Measurements from ENCODE around the gene KIF16B. TPM values are rescaled to one million over a fixed set of nuclear protein-coding genes. Genes with fewer than 3 reads are reported as not detected.

KIF16B gene
- total and polyA plus RNA-seq, 2 experiments from 2014 or later: 9.3 to 21.8 TPM

GRCh38 chr20:16265334-16265733 lies 307.9 kb downstream of the KIF16B start:
- peaks cover 7% of the 10 kb centered on the region for H3K4me1 ChIP-seq (ENCODE audit: insufficient read depth)
- TF ChIP-seq EZH2 (IDR thresholded peaks at IDR 0.05; ENCODE audit: borderline replicate concordance) (no peak), CTCF (IDR thresholded peaks at IDR 0.05; ENCODE audit: poor library complexity) (no peak), EZH2phosphoT487 (IDR thresholded peaks at IDR 0.05; ENCODE audit: low read depth, severe bottlenecking, unreplicated experiment) (no peak)
- H4K20me1 ChIP-seq (ENCODE audit: insufficient read depth, poor library complexity, severe bottlenecking): no peaks in the 10 kb centered on the region
- peaks cover 6% of the 10 kb centered on the region for H3K9me3 ChIP-seq (ENCODE audit: low read depth)
- H3K79me2 ChIP-seq: no peaks in the 10 kb centered on the region
- no peak overlapping the region for H2AFZ ChIP-seq
- no peak for DNase-seq (ENCODE audit: low spot score)
- H3K27ac ChIP-seq: no peak overlapping the region
- no peaks in the 10 kb centered on the region for H3K27me3 ChIP-seq
- WGBS (ENCODE audit: low lambda C conversion rate, missing lambda C conversion rate): 94% methylated on average over 5 of the region's 5 CpGs
- no peak overlapping the region for H3K4me3 ChIP-seq
- no peaks in the 10 kb centered on the region for H3K9me2 ChIP-seq (replicated peaks; ENCODE audit: insufficient read depth)
- H3K4me2 ChIP-seq: no peak overlapping the region
- H3K36me3 ChIP-seq (replicated peaks; ENCODE audit: insufficient read depth, low read depth): no peaks in the 10 kb centered on the region

GRCh38 chr20:16263582-16263981 lies 309.7 kb downstream of the KIF16B start:
- no peaks in the 10 kb centered on the region for H3K27me3 ChIP-seq
- H3K4me3 ChIP-seq: no peak overlapping the region
- H3K9me2 ChIP-seq (replicated peaks; ENCODE audit: insufficient read depth): no peaks in the 10 kb centered on the region
- H3K4me2 ChIP-seq: no peak overlapping the region
- H3K27ac ChIP-seq: no peak overlapping the region
- no peaks in the 10 kb centered on the region for H4K20me1 ChIP-seq (ENCODE audit: insufficient read depth, poor library complexity, severe bottlenecking)
- H3K36me3 ChIP-seq (replicated peaks; ENCODE audit: insufficient read depth, low read depth): no peaks in the 10 kb centered on the region
- no peak overlapping the region for H2AFZ ChIP-seq
- DNase-seq (ENCODE audit: low spot score): no peak
- WGBS (ENCODE audit: low lambda C conversion rate, missing lambda C conversion rate): 93% methylated on average over 2 of the region's 2 CpGs
- no peaks in the 10 kb centered on the region for H3K79me2 ChIP-seq
- TF ChIP-seq EZH2 (IDR thresholded peaks at IDR 0.05; ENCODE audit: borderline replicate concordance): no peak
- no peak for TF ChIP-seq CTCF (IDR thresholded peaks at IDR 0.05; ENCODE audit: poor library complexity)
- TF ChIP-seq EZH2phosphoT487 (IDR thresholded peaks at IDR 0.05; ENCODE audit: low read depth, severe bottlenecking, unreplicated experiment): no peak
- peaks cover 7% of the 10 kb centered on the region for H3K4me1 ChIP-seq (ENCODE audit: insufficient read depth)
- H3K9me3 ChIP-seq (ENCODE audit: low read depth): peaks cover 6% of the 10 kb centered on the region

- H2AFZ ChIP-seq: no peak overlapping the region
- no peak for TF ChIP-seq CTCF (IDR thresholded peaks at IDR 0.05; ENCODE audit: poor library complexity)
Measured at GRCh38 chr20:16262594-16262993, 310.7 kb downstream of the KIF16B start.

GRCh38 chr20:16261733-16262273 lies 311.4 kb downstream of the KIF16B start:
- no peaks in the 10 kb centered on the region for H3K9me2 ChIP-seq (replicated peaks; ENCODE audit: insufficient read depth)
- no peak for TF ChIP-seq EZH2phosphoT487 (IDR thresholded peaks at IDR 0.05; ENCODE audit: low read depth, severe bottlenecking, unreplicated experiment)
- no peak for TF ChIP-seq EZH2 (IDR thresholded peaks at IDR 0.05; ENCODE audit: borderline replicate concordance)
- no peak for TF ChIP-seq CTCF (IDR thresholded peaks at IDR 0.05; ENCODE audit: poor library complexity)

More at GRCh38 chr20:16262594-16262993, 310.7 kb downstream of the KIF16B start:
- WGBS (ENCODE audit: low lambda C conversion rate, missing lambda C conversion rate): 56% methylated on average over 5 of the region's 5 CpGs
- Histone ChIP-seq H3K27ac (peak overlapping the region; percentile 21), H3K4me2 (no peak overlapping the region), H3K9me2 (replicated peaks; ENCODE audit: insufficient read depth) (no peaks in the 10 kb centered on the region), H3K9me3 (ENCODE audit: low read depth) (peaks cover 6% of the 10 kb centered on the region), H3K27me3 (no peaks in the 10 kb centered on the region), H3K79me2 (no peaks in the 10 kb centered on the region), H3K4me1 (ENCODE audit: insufficient read depth) (peaks cover 7% of the 10 kb centered on the region), H3K4me3 (no peak overlapping the region), H4K20me1 (ENCODE audit: insufficient read depth, poor library complexity, severe bottlenecking) (no peaks in the 10 kb centered on the region), H3K36me3 (replicated peaks; ENCODE audit: insufficient read depth, low read depth) (no peaks in the 10 kb centered on the region)
- DNase-seq (ENCODE audit: low spot score): no peak

More at GRCh38 chr20:16261733-16262273, 311.4 kb downstream of the KIF16B start:
- H3K9me3 ChIP-seq (ENCODE audit: low read depth): peaks cover 6% of the 10 kb centered on the region
- WGBS (ENCODE audit: low lambda C conversion rate, missing lambda C conversion rate): 73% methylated on average over 2 of the region's 2 CpGs
- no peaks in the 10 kb centered on the region for H3K79me2 ChIP-seq
- H2AFZ ChIP-seq: no peak overlapping the region
- peaks cover 7% of the 10 kb centered on the region for H3K4me1 ChIP-seq (ENCODE audit: insufficient read depth)
- H3K27me3 ChIP-seq: no peaks in the 10 kb centered on the region
- peak overlapping the region; percentile 21 for H3K27ac ChIP-seq
- H3K4me3 ChIP-seq: no peak overlapping the region
- H3K36me3 ChIP-seq (replicated peaks; ENCODE audit: insufficient read depth, low read depth): no peaks in the 10 kb centered on the region
- DNase-seq (ENCODE audit: low spot score): no peak
- no peaks in the 10 kb centered on the region for H4K20me1 ChIP-seq (ENCODE audit: insufficient read depth, poor library complexity, severe bottlenecking)
- no peak overlapping the region for H3K4me2 ChIP-seq

Data from hepatocyte (in vitro differentiated cells).